HUES48 (cell line): ENCODE measurements around the gene AGAP6.
"Not testable (repeated sequence)": the region's sequence is repeated elsewhere in the genome, so short reads cannot be mapped to it uniquely, and the experiment has no call there.

Experiments used
- H3K27ac ChIP-seq: one replicate; pipeline ENCODE4 v1.7.0; 2013; ENCODE audit warnings: low read depth, low read length, inconsistent platforms
- H3K27me3 ChIP-seq: 2 replicates; pipeline ENCODE4 v1.6.1; 2013; ENCODE audit warnings: mild to moderate bottlenecking, low read length; ENCODE audit not compliant: control insufficient read depth, insufficient read depth
- H3K36me3 ChIP-seq: 2 replicates; pipeline ENCODE4 v1.6.1; 2013; ENCODE audit warnings: low read length; ENCODE audit not compliant: control insufficient read depth, insufficient read depth
- H3K4me1 ChIP-seq: 2 replicates; pipeline ENCODE4 v1.6.1; 2013; ENCODE audit warnings: mild to moderate bottlenecking, low read length; ENCODE audit not compliant: control insufficient read depth, insufficient read depth
- H3K4me3 ChIP-seq: 2 replicates; pipeline ENCODE4 v1.5.1; 2013; ENCODE audit warnings: mild to moderate bottlenecking, low read depth, low read length
- H3K9ac ChIP-seq: 2 replicates; pipeline ENCODE4 v1.6.1; 2013; ENCODE audit warnings: mild to moderate bottlenecking, low read depth, low read length, moderate library complexity
- H3K9me3 ChIP-seq: 2 replicates; pipeline ENCODE4 v1.6.1; 2013; ENCODE audit warnings: low read length; ENCODE audit not compliant: control insufficient read depth, insufficient read depth

Gene AGAP6

GRCh38 chr10:50025627-50026026, 37.4 kb downstream of the AGAP6 start:
- H3K27me3 ChIP-seq = no peaks in the 10 kb centered on the region
- no peaks in the 10 kb centered on the region for H3K36me3 ChIP-seq
- H3K27ac ChIP-seq = no peak overlapping the region
- H3K9ac ChIP-seq = no peak overlapping the region
- H3K4me3 ChIP-seq = no peak overlapping the region
- no peaks in the 10 kb centered on the region for H3K9me3 ChIP-seq
- no peaks in the 10 kb centered on the region for H3K4me1 ChIP-seq

GRCh38 chr10:50027195-50027594, 39.0 kb downstream of the AGAP6 start:
- H3K9me3 ChIP-seq = no peaks in the 10 kb centered on the region
- H3K27me3 ChIP-seq = no peaks in the 10 kb centered on the region
- no peaks in the 10 kb centered on the region for H3K36me3 ChIP-seq
- no peak overlapping the region for H3K4me3 ChIP-seq
- H3K4me1 ChIP-seq = no peaks in the 10 kb centered on the region
- H3K27ac ChIP-seq = no peak overlapping the region
- H3K9ac ChIP-seq = no peak overlapping the region

- Histone ChIP-seq H3K4me1 (no peaks in the 10 kb centered on the region), H3K27ac (no peak overlapping the region), H3K36me3 (no peaks in the 10 kb centered on the region), H3K4me3 (no peak overlapping the region), H3K27me3 (no peaks in the 10 kb centered on the region), H3K9ac (no peak overlapping the region), H3K9me3 (no peaks in the 10 kb centered on the region)
Measured at GRCh38 chr10:50033481-50033880, 45.3 kb downstream of the AGAP6 start.

- H3K27me3 ChIP-seq, H3K4me1 ChIP-seq, H3K4me3 ChIP-seq, H3K36me3 ChIP-seq, H3K27ac ChIP-seq, H3K9ac ChIP-seq, H3K9me3 ChIP-seq: not testable (repeated sequence)
Measured at GRCh38 chr10:50035337-50035736, 47.1 kb downstream of the AGAP6 start.

GRCh38 chr10:50044941-50045664, 56.9 kb downstream of the AGAP6 start:
- H3K27me3 ChIP-seq = no peaks in the 10 kb centered on the region
- no peaks in the 10 kb centered on the region for H3K36me3 ChIP-seq
- no peaks in the 10 kb centered on the region for H3K9me3 ChIP-seq
- H3K4me3 ChIP-seq = no peak overlapping the region
- H3K9ac ChIP-seq = no peak overlapping the region
- H3K4me1 ChIP-seq = no peaks in the 10 kb centered on the region; the same call in 1 of the 2 replicates
- H3K27ac ChIP-seq = no peak overlapping the region

- not testable (repeated sequence) for H3K27me3 ChIP-seq, H3K4me3 ChIP-seq, H3K36me3 ChIP-seq, H3K9me3 ChIP-seq, H3K27ac ChIP-seq, H3K9ac ChIP-seq, H3K4me1 ChIP-seq
Measured at GRCh38 chr10:50046457-50046856, 58.3 kb downstream of the AGAP6 start.

- not testable (repeated sequence) for H3K27me3 ChIP-seq, H3K27ac ChIP-seq, H3K9me3 ChIP-seq, H3K4me3 ChIP-seq, H3K36me3 ChIP-seq, H3K4me1 ChIP-seq, H3K9ac ChIP-seq
Measured at GRCh38 chr10:50047594-50047993, 59.4 kb downstream of the AGAP6 start.

GRCh38 chr10:50051995-50052660, 63.9 kb downstream of the AGAP6 start:
- not testable (repeated sequence) for H3K27ac ChIP-seq

GRCh38 chr10:50052778-50053376, 64.7 kb downstream of the AGAP6 start:
- H3K27ac ChIP-seq, H3K4me1 ChIP-seq, H3K9ac ChIP-seq, H3K4me3 ChIP-seq, H3K9me3 ChIP-seq, H3K27me3 ChIP-seq, H3K36me3 ChIP-seq: not testable (repeated sequence)

More at GRCh38 chr10:50051995-50052660, 63.9 kb downstream of the AGAP6 start:
- H3K4me3 ChIP-seq, H3K36me3 ChIP-seq, H3K4me1 ChIP-seq, H3K9me3 ChIP-seq, H3K27me3 ChIP-seq, H3K9ac ChIP-seq: not testable (repeated sequence)

GRCh38 chr10:50055494-50056292, 67.5 kb downstream of the AGAP6 start:
- not testable (repeated sequence) for H3K27me3 ChIP-seq, H3K36me3 ChIP-seq, H3K9me3 ChIP-seq, H3K27ac ChIP-seq, H3K4me3 ChIP-seq, H3K9ac ChIP-seq, H3K4me1 ChIP-seq

GRCh38 chr10:50056654-50057053, 68.4 kb downstream of the AGAP6 start:
- H3K36me3 ChIP-seq, H3K9me3 ChIP-seq, H3K27me3 ChIP-seq, H3K9ac ChIP-seq, H3K4me1 ChIP-seq, H3K4me3 ChIP-seq, H3K27ac ChIP-seq: not testable (repeated sequence)
